Ishikawa (cell line): ENCODE measurements around the gene CYB561D1.
A peak's percentile ranks its signal among the peaks of the same experiment; 100 is the strongest.

Experiments
- CEBPB ChIP-seq: IDR thresholded peaks from 2 replicates; pipeline ENCODE4 v1.6.1; 2012
- CREB1 ChIP-seq: IDR thresholded peaks from 2 replicates; pipeline ENCODE4 v1.6.1; 2012; ENCODE audit warnings: low read depth
- EGR1 ChIP-seq: IDR thresholded peaks from 2 replicates; pipeline ENCODE4 v1.6.1; 2012
- EP300 ChIP-seq: IDR thresholded peaks from 2 replicates; pipeline ENCODE4 v1.6.1; 2012; ENCODE audit warnings: borderline replicate concordance
- FOXM1 ChIP-seq: IDR thresholded peaks from 2 replicates; pipeline ENCODE4 v1.6.1; 2012; ENCODE audit warnings: low read depth, borderline replicate concordance
- MAX ChIP-seq: IDR thresholded peaks from 2 replicates; pipeline ENCODE4 v1.6.1; 2012
- NFIC ChIP-seq: IDR thresholded peaks from 2 replicates; pipeline ENCODE4 v1.6.1; 2012
- RAD21 ChIP-seq: IDR thresholded peaks from 2 replicates; pipeline ENCODE4 v1.6.1; 2012; ENCODE audit warnings: low read depth
- REST ChIP-seq: IDR thresholded peaks from 2 replicates; pipeline ENCODE4 v1.6.1; 2012; ENCODE audit warnings: low read depth, mild to moderate bottlenecking
- TAF1 ChIP-seq: IDR thresholded peaks from 2 replicates; pipeline ENCODE4 v1.6.1; 2012; ENCODE audit warnings: low read depth, mild to moderate bottlenecking
- TCF12 ChIP-seq: IDR thresholded peaks from 2 replicates; pipeline ENCODE4 v1.6.1; 2012; ENCODE audit warnings: low read depth
- TEAD4 ChIP-seq: IDR thresholded peaks from 2 replicates; pipeline ENCODE4 v1.6.1; 2012
- USF1 ChIP-seq: IDR thresholded peaks from 2 replicates; pipeline ENCODE4 v1.6.1; 2012
- YY1 ChIP-seq: IDR thresholded peaks from 2 replicates; pipeline ENCODE4 v1.6.1; 2012; ENCODE audit warnings: low read depth
- ZBTB7A ChIP-seq: IDR thresholded peaks from 2 replicates; pipeline ENCODE4 v1.6.1; 2012; ENCODE audit warnings: low read depth

Gene CYB561D1

GRCh38 chr1:109503935-109504334, 10.0 kb downstream of the CYB561D1 start:
- TF ChIP-seq YY1 = no peak
- no peak for TF ChIP-seq EGR1
- TF ChIP-seq RAD21 = no peak
- TF ChIP-seq CEBPB = no peak
- no peak for TF ChIP-seq MAX
- no peak for TF ChIP-seq NFIC
- TF ChIP-seq REST = no peak
- TF ChIP-seq CREB1 = no peak
- no peak for TF ChIP-seq ZBTB7A
- TF ChIP-seq EP300 = no peak
- no peak for TF ChIP-seq USF1
- TF ChIP-seq FOXM1 = no peak
- no peak for TF ChIP-seq TCF12
- TF ChIP-seq TEAD4 = no peak

GRCh38 chr1:109504974-109505373, 11.1 kb downstream of the CYB561D1 start:
- TF ChIP-seq CEBPB (no peak), MAX (no peak), USF1 (no peak)

GRCh38 chr1:109508001-109508872, 14.3 kb downstream of the CYB561D1 start:
- TF ChIP-seq CEBPB (no peak), CREB1 (no peak), REST (no peak), YY1 (no peak), RAD21 (no peak), EGR1 (no peak), USF1 (no peak), FOXM1 (no peak), ZBTB7A (no peak), NFIC (no peak), TEAD4 (no peak), TAF1 (no peak), MAX (no peak), EP300 (no peak), TCF12 (no peak)

- no peak for TF ChIP-seq MAX
- no peak for TF ChIP-seq EP300
- no peak for TF ChIP-seq EGR1
Measured at GRCh38 chr1:109508873-109509175, 14.9 kb downstream of the CYB561D1 start.

- TF ChIP-seq REST (no peak), MAX (peak; percentile 65), ZBTB7A (peak; percentile 64; the same call in 1 of the 2 replicates), TAF1 (no peak), TCF12 (no peak), CREB1 (no peak), RAD21 (no peak), YY1 (no peak), CEBPB (no peak), EGR1 (no peak), NFIC (no peak), USF1 (no peak), TEAD4 (no peak), FOXM1 (no peak)
Measured at GRCh38 chr1:109509176-109510134, 15.6 kb downstream of the CYB561D1 start, which contains the start of gene AMIGO1. AMIGO1 (minus strand) TSS chr1:109509727; CDS start chr1:109508912, 815 bp downstream.
